PC-3 (cell line): ENCODE data around the gene DPYSL3.

Experiments used
- CTCF ChIP-seq: fragments of 300-600 bp; sonication (generic); conservative IDR thresholded peaks from 2 replicates; pipeline ENCODE4 v1.5.1; 2017; ENCODE audit warnings: antibody characterized with exemption, low read depth, mild to moderate bottlenecking, low read length
- EZH2 ChIP-seq: fragments of 300-600 bp; sonication (generic); IDR thresholded peaks from one replicate; pipeline ENCODE4 v1.6.1; 2017; ENCODE audit warnings: antibody characterized with exemption, mild to moderate bottlenecking, low read length; ENCODE audit not compliant: unreplicated experiment

- TF ChIP-seq CTCF (no peak), EZH2 (no peak)
Measured at GRCh38 chr5:147341345-147341744, 168.5 kb downstream of the DPYSL3 start.
